Renal pelvis (tissue), 4 donors: ENCODE data around the gene C1QL1. TPM values are rescaled to one million over a fixed set of nuclear protein-coding genes. Genes with fewer than 3 reads are reported as not detected.
A peak's percentile ranks its signal among the peaks of the same experiment; 100 is the strongest.

Experiments
- DNase-seq: peaks from one replicate; pipeline ENCODE4 v3.0.0-alpha.2; 2013
- polyA plus RNA-seq, 3 donors: library from polyadenylated mRNA; unstranded; fragments of 120-200 nt; gene quantifications; one replicate each; pipeline ENCODE4 v1.2.1, GENCODE V29; 2013; ENCODE audit not compliant: insufficient read length in 3 of 3

Gene C1QL1
- polyA plus RNA-seq, 3 donors: 2.7 to 4.4 (median 3.2) TPM

DNA sequence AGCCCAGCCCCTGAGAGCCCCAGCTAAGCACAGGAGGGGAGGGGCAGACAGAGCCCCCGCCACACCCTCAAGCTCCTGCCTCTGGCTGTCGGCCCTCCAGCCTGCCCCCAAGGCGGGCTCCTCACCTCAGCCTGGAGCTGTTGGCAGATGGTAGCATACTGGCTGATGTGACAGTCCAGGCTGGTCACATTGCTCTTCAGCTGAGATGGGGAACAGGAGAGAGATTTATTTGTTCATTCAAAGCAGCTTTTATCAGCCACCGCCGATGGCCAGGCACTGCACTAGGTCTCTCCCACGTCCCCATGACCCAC, 35.4 kb downstream of the C1QL1 start:
- no peak for DNase-seq

DNA sequence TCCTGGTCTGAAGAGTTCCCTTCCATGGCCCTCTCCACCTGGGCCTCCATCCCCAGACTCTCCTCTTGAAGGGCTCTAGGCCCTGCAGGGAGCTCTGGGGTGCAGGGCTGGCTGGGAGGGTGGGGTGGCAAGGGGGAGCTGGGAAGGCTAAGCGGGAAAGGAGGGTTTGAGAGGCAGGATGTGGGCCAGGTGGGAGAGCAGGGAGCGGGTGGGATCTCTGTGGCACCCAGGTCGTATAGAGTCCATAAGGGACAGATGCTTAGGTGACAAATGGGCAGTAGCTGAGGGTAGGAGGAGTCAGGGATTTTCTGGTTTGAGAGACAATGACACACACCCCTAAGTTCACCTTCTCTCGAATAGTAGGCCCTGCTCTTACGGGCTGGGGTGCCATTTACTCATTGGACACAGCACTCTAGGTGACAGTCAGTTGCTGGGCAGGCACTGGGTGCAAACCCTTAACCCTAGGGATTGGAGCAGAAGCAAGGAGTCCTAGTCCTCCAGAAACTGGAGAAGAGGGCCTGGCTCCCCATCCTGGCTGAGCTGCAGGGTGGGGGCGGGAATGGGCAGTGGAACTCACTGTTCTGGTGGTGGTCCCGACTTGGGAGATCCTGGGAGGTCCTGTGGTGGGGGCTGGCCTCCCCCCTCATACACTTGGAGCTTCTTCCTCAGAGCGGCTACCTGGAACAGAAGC, 35.9 kb downstream of the C1QL1 start:
- DNase-seq: no peak

GRCh38 chr17:44931376-44931775, 36.7 kb downstream of the C1QL1 start:
- no peak for DNase-seq

- DNase-seq: no peak
These were observed 37.4 kb downstream of the C1QL1 start for GRCh38 chr17:44930667-44931066.

- DNase-seq: no peak
These were observed 39.0 kb downstream of the C1QL1 start for GRCh38 chr17:44928950-44929720.

GRCh38 chr17:44928136-44928535, 40.0 kb downstream of the C1QL1 start:
- no peak for DNase-seq

- no peak for DNase-seq
These were observed 40.4 kb downstream of the C1QL1 start for GRCh38 chr17:44927696-44928095.

- no peak for DNase-seq
These were observed 41.1 kb downstream of the C1QL1 start for GRCh38 chr17:44926821-44927525.

- no peak for DNase-seq
These were observed 42.1 kb downstream of the C1QL1 start for GRCh38 chr17:44925731-44926697.

- DNase-seq: no peak
These were observed 44.0 kb downstream of the C1QL1 start for GRCh38 chr17:44924107-44924544.

DNA sequence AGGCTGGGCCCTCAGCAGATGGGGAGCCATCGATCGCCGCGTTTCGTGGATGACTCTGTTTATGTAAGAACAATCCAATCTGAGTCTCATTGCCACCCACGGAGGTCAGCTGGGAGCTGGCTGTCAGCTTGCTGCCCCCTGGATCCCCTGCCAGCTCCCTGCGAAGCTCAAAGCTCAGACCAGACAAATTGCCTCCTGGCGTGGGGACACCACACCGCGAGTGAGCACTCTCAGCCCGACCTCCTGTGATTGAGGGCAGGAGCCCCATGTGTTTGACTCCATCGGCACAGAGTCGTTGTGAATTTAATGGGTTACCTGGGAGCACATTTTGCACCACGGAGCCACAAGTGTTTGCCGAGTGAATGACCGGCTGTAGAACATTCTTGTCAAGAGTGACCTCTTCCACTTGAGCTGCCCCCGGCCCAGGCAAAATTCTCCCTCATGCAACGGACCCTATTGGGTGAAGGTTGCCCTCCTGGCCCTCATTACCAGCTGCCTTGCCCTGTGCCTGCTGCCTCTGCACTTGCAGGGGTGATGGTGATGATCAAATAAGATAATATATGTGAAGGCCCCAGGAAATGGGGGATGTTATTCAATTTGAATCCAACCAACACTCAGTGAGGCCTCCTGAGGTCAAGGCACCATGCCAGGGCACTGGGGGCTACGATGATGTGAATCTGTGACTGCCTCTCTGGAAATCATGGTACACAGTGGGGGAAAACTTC, 45.2 kb downstream of the C1QL1 start:
- DNase-seq: no peak

DNA sequence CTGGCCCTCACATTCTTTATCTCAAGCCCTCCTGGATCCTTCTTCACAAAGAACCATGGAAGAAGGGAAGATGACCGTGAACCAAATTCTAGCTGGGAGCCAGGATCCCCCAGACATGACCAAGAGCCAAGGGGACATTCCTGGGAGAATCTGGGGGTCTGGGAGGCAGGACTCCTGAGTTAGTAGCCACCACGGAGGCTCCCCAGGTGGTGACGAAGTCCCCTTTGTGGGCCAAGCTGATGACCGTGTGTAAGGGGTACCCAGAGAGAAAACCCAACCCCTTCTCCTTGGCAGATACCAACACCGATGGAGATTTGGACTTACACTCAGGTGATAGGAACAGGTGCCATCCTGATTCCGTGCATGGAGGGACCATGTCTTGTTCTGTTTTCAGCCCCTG, 46.0 kb downstream of the C1QL1 start:
- no peak for DNase-seq

DNA sequence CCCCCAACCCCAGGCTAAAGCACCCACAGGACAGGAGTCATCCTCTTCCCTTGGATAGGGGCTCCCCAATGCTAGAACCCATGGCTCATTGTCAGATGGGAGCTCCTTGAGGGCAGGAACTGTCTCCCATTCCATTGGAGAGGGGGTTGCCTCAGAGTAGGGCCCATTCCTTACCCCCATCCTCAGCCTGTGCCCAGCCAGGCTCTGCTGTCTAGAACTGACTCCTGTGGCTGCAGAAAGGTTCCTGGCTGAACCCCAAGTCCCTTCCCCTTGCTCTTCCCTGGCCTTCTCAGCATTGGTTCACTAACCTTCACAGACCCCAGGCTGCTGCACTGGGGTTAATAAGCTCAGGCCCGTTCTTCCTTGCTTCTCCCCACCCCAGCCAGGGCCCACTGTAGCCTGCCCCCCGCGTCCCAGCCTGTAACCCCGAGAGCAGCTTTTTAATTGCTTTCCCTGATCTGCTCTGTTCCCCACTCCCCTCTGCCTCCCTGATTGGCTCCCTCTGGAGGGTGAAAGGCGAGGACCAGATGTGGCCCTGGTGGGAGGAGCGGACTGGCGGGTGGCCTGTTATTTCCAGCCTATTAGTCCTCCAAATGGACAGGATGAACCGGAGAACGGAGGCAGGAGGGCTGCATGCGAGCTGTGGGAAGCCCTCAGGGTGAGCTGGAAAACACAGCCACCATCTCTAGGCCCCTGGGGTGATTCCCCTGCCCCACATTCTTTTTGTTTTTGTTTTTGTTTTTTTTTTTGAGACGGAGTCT, 46.8 kb downstream of the C1QL1 start:
- no peak for DNase-seq

GRCh38 chr17:44920565-44920940, 47.5 kb downstream of the C1QL1 start:
- no peak for DNase-seq

- peak; percentile 74 for DNase-seq
These were observed 48.1 kb downstream of the C1QL1 start for GRCh38 chr17:44919885-44920564.

DNA sequence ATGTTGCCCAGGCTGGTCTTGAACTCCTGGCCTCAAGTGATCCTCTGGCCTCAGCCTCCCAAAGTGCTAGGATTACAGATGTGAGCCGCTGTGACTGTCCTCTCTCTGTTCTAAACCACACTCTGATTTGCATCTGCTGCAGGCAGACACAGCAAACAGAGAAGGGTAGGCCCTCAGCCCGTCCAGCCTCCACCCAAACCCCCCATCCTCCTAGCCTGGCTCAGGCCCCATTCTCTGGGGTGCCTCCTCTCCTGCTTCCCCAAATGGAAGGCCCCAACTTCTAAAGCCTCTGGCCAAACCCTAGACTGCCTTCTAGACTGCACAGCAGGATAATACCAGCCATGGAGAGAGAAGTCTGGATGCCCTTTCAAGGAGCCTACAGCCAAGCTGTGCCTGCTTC, 48.7 kb downstream of the C1QL1 start:
- no peak for DNase-seq

DNA sequence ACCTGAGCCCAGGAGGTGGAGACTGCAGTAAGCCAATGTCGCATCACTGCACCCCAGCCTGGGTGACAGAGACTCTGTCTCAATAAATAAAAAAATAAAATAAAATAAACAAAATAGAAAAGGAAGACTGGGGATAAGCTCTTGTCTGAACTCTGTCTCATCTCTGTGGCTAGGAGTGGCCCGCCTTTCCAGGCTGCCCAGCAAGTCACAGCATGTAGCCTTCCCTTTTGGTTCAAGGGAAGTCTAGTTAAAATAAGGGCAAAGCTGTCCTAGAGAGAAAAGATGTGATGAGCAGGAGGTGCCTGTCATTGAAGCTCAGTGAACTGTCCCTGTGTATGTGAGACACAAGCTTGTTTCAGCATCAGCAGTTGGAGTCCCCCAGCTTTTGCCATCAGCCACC, 50.1 kb downstream of the C1QL1 start:
- DNase-seq: no peak

DNA sequence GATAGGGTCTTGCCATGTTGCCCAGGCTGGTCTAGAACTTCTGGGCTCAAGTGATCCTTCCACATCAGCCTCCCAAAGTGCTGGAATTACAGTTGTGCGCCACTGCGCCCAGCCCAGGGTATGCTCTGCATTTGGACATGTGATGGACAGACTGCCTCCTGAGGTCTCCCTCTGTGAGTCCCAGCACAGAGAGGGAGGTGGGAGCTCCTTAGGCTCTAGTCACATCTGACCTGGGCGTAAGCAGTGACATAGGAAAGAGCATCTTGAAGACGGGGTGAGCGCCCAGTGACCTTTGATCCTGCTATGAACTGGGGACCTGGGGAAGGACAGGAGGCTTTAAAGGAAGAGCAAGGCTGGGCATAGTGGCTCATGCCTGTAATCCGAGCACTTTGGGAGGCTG, 50.6 kb downstream of the C1QL1 start:
- DNase-seq: no peak

GRCh38 chr17:44916781-44917241, 51.3 kb downstream of the C1QL1 start:
- no peak for DNase-seq
